ENCODE measurements around the gene CD3D.

CD3D gene

DNA sequence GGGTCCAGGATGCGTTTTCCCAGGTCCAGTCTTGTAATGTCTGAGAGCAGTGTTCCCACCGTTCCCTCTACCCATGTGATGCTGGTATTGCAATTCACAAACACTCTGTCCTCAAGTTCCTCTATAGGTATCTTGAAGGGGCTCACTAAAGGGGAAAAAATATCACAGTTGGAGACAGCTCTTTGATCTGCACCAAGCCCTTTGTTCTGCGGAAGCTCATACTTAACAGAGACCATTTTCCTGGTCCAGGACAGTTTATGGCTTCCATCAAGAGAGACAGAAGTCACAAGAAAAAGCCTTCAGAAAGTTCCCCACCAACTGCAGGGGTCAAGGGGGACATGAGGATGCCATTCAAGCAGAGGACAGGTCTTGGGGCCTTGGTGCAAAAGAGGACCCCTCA lies 2.1 kb downstream of the CD3D start:
- Histone ChIP-seq H3K79me1 (replicated peaks; ENCODE audit: low read length, poor library complexity, severe bottlenecking) (no peaks in the 10 kb centered on the region), H3K9ac (ENCODE audit: low read length) (no peak overlapping the region), H4K8ac (ENCODE audit: low read length) (no peak overlapping the region), H3K27ac (ENCODE audit: low read length, poor library complexity, severe bottlenecking) (no peak overlapping the region), H3K36me3 (ENCODE audit: control insufficient read depth in 1 of 2, insufficient read depth in 2 of 2, low read depth in 1 of 2, low read length in 2 of 2) (no peaks in the 10 kb centered on the region), H3K4me3 (ENCODE audit: insufficient read depth in 1 of 2, low read depth in 1 of 2, low read length in 2 of 2) (no peak overlapping the region), H2BK120ac (ENCODE audit: low read depth, low read length) (no peak overlapping the region), H3K18ac (ENCODE audit: low read depth in 1 of 2, low read length in 2 of 2) (no peak overlapping the region), H3K4ac (ENCODE audit: low read depth in 1 of 2, low read length in 2 of 2) (no peak overlapping the region), H3K27me3 (ENCODE audit: control insufficient read depth in 1 of 2, insufficient read depth in 1 of 2, low read length in 2 of 2) (peaks cover 53 to 69% of the 10 kb centered on the region in 2 experiments), H4K91ac (ENCODE audit: low read length) (no peak overlapping the region), H3K4me2 (ENCODE audit: low read length, poor library complexity, severe bottlenecking) (no peak overlapping the region), H3K14ac (ENCODE audit: low read length in 2 of 2) (no peak overlapping the region), H3K4me1 (ENCODE audit: control insufficient read depth, insufficient read depth, low read depth, low read length) (no peaks in the 10 kb centered on the region), H3K23ac (ENCODE audit: low read length in 2 of 2) (no peak overlapping the region), H2AFZ (ENCODE audit: low read depth, low read length) (no peak overlapping the region), H2AK5ac (ENCODE audit: low read length, severe bottlenecking) (no peak overlapping the region), H2BK15ac (ENCODE audit: low read depth, poor library complexity, severe bottlenecking) (no peak overlapping the region), H2BK5ac (ENCODE audit: low read depth, low read length, poor library complexity, severe bottlenecking) (no peak overlapping the region), H2BK12ac (ENCODE audit: low read length in 2 of 2) (no peak overlapping the region), H3K9me3 (ENCODE audit: control insufficient read depth, low read length) (no peaks in the 10 kb centered on the region)
- WGBS, result 90% methylated on average over 3 of the region's 3 CpGs
- DNase-seq, result no peak

DNA sequence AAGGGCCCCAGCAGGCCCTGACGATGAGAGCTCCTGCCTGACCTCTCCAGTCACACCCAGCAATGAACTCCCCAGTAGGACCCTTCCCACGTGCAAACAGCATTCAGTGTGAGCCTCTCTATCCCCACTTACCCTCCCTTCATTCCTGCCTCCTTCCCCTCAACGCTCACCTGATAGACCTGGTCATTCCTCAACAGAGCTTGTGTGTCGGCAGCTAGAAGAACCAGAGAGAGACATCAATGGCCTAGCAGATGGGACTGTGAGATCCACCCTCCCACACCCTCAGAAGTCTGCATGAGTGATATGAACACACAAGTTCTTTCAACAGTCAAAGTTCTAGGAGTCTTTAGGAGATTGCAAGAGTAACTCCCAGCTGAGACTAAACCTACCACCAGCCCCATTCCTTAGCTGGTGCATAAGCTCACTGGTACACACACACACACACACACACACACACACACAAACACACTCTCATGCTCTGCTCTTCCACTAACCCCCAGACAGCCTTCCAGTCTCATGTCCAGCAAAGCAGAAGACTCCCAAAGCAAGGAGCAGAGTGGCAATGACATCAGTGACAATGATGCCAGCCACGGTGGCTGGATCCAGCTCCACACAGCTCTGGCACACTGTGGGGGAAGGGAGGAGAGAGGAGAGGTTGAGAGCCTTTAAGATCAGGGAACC lies 3.1 kb downstream of the CD3D start:
- Histone ChIP-seq H2AK5ac (ENCODE audit: low read length, severe bottlenecking) (no peak overlapping the region), H3K27me3 (ENCODE audit: control insufficient read depth in 1 of 2, insufficient read depth in 1 of 2, low read length in 2 of 2) (peaks cover 43 to 59% of the 10 kb centered on the region in 2 experiments), H4K8ac (ENCODE audit: low read length) (no peak overlapping the region), H4K91ac (ENCODE audit: low read length) (no peak overlapping the region), H2BK5ac (ENCODE audit: low read depth, low read length, poor library complexity, severe bottlenecking) (no peak overlapping the region), H3K4me2 (ENCODE audit: low read length, poor library complexity, severe bottlenecking) (no peak overlapping the region), H3K79me1 (replicated peaks; ENCODE audit: low read length, poor library complexity, severe bottlenecking) (no peaks in the 10 kb centered on the region), H3K9me3 (ENCODE audit: control insufficient read depth, low read length) (no peaks in the 10 kb centered on the region), H2BK12ac (ENCODE audit: low read length in 2 of 2) (no peak overlapping the region), H3K4me3 (ENCODE audit: insufficient read depth in 1 of 2, low read depth in 1 of 2, low read length in 2 of 2) (no peak overlapping the region), H3K9ac (ENCODE audit: low read length) (no peak overlapping the region), H3K18ac (ENCODE audit: low read depth in 1 of 2, low read length in 2 of 2) (no peak overlapping the region), H2BK120ac (ENCODE audit: low read depth, low read length) (no peak overlapping the region), H2BK15ac (ENCODE audit: low read depth, poor library complexity, severe bottlenecking) (no peak overlapping the region), H3K4ac (ENCODE audit: low read depth in 1 of 2, low read length in 2 of 2) (no peak overlapping the region), H3K4me1 (ENCODE audit: control insufficient read depth, insufficient read depth, low read depth, low read length) (no peaks in the 10 kb centered on the region), H3K36me3 (ENCODE audit: control insufficient read depth in 1 of 2, insufficient read depth in 2 of 2, low read depth in 1 of 2, low read length in 2 of 2) (no peaks in the 10 kb centered on the region), H3K23ac (ENCODE audit: low read length in 2 of 2) (no peak overlapping the region), H3K14ac (ENCODE audit: low read length in 2 of 2) (no peak overlapping the region), H2AFZ (ENCODE audit: low read depth, low read length) (no peak overlapping the region), H3K27ac (ENCODE audit: low read length, poor library complexity, severe bottlenecking) (no peak overlapping the region)
- DNase-seq, result no peak
- WGBS, result 75% methylated on average over 5 of the region's 5 CpGs

DNA sequence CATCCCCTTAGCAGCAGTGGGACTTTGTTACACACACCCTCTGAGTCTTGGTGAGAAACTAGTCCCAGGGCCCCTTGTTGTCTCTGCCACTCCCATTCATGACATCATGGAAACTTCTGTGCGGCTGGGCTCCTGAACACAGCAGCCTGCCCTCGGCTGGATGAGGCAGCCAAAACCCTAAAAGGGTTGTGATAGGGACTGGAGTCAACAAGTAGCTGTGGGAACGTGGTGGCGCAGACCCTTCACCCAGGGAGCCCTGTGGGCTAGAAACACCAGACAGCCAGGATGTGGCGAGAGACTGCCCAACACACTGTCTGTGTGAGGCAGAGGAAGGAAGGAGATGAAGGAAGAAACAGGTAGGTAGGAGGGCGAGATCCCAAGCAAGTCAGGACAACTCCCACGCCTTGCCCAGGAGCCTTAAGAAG lies 3.9 kb downstream of the CD3D start:
- Histone ChIP-seq H3K27me3 (ENCODE audit: control insufficient read depth in 1 of 2, insufficient read depth in 1 of 2, low read length in 2 of 2) (peaks cover 36 to 51% of the 10 kb centered on the region in 2 experiments), H2AK5ac (ENCODE audit: low read length, severe bottlenecking) (no peak overlapping the region), H3K36me3 (ENCODE audit: control insufficient read depth in 1 of 2, insufficient read depth in 2 of 2, low read depth in 1 of 2, low read length in 2 of 2) (no peaks in the 10 kb centered on the region), H2BK15ac (ENCODE audit: low read depth, poor library complexity, severe bottlenecking) (no peak overlapping the region), H3K9me3 (ENCODE audit: control insufficient read depth, low read length) (no peaks in the 10 kb centered on the region), H3K4me1 (ENCODE audit: control insufficient read depth, insufficient read depth, low read depth, low read length) (no peaks in the 10 kb centered on the region), H3K4me3 (ENCODE audit: insufficient read depth in 1 of 2, low read depth in 1 of 2, low read length in 2 of 2) (no peak overlapping the region), H3K18ac (ENCODE audit: low read depth in 1 of 2, low read length in 2 of 2) (no peak overlapping the region), H2BK120ac (ENCODE audit: low read depth, low read length) (no peak overlapping the region), H3K9ac (ENCODE audit: low read length) (no peak overlapping the region), H3K14ac (ENCODE audit: low read length in 2 of 2) (no peak overlapping the region), H4K91ac (ENCODE audit: low read length) (no peak overlapping the region), H3K79me1 (replicated peaks; ENCODE audit: low read length, poor library complexity, severe bottlenecking) (no peaks in the 10 kb centered on the region), H3K4me2 (ENCODE audit: low read length, poor library complexity, severe bottlenecking) (no peak overlapping the region), H2BK12ac (ENCODE audit: low read length in 2 of 2) (no peak overlapping the region), H3K27ac (ENCODE audit: low read length, poor library complexity, severe bottlenecking) (no peak overlapping the region), H3K4ac (ENCODE audit: low read depth in 1 of 2, low read length in 2 of 2) (no peak overlapping the region), H2AFZ (ENCODE audit: low read depth, low read length) (no peak overlapping the region), H4K8ac (ENCODE audit: low read length) (no peak overlapping the region), H3K23ac (ENCODE audit: low read length in 2 of 2) (no peak overlapping the region), H2BK5ac (ENCODE audit: low read depth, low read length, poor library complexity, severe bottlenecking) (no peak overlapping the region)
- WGBS, result 70% methylated on average over 7 of the region's 7 CpGs
- no peak for DNase-seq

- Histone ChIP-seq H3K27me3 (ENCODE audit: control insufficient read depth in 1 of 2, insufficient read depth in 1 of 2, low read length in 2 of 2) (peaks cover 19 to 20% of the 10 kb centered on the region in 2 experiments), H4K91ac (ENCODE audit: low read length) (no peak overlapping the region), H4K8ac (ENCODE audit: low read length) (no peak overlapping the region), H2BK12ac (ENCODE audit: low read length in 2 of 2) (no peak overlapping the region), H3K4me1 (ENCODE audit: control insufficient read depth, insufficient read depth, low read depth, low read length) (no peaks in the 10 kb centered on the region), H3K79me1 (replicated peaks; ENCODE audit: low read length, poor library complexity, severe bottlenecking) (no peaks in the 10 kb centered on the region), H3K4ac (ENCODE audit: low read depth in 1 of 2, low read length in 2 of 2) (no peak overlapping the region), H3K18ac (ENCODE audit: low read depth in 1 of 2, low read length in 2 of 2) (no peak overlapping the region), H2AFZ (ENCODE audit: low read depth, low read length) (no peak overlapping the region), H3K9ac (ENCODE audit: low read length) (no peak overlapping the region), H3K4me3 (ENCODE audit: insufficient read depth in 1 of 2, low read depth in 1 of 2, low read length in 2 of 2) (no peak overlapping the region), H3K23ac (ENCODE audit: low read length in 2 of 2) (no peak overlapping the region), H3K9me3 (ENCODE audit: control insufficient read depth, low read length) (no peaks in the 10 kb centered on the region), H3K4me2 (ENCODE audit: low read length, poor library complexity, severe bottlenecking) (no peak overlapping the region), H3K36me3 (ENCODE audit: control insufficient read depth in 1 of 2, insufficient read depth in 2 of 2, low read depth in 1 of 2, low read length in 2 of 2) (no peaks in the 10 kb centered on the region), H2BK120ac (ENCODE audit: low read depth, low read length) (no peak overlapping the region), H3K27ac (ENCODE audit: low read length, poor library complexity, severe bottlenecking) (no peak overlapping the region), H3K14ac (ENCODE audit: low read length in 2 of 2) (no peak overlapping the region), H2AK5ac (ENCODE audit: low read length, severe bottlenecking) (no peak overlapping the region), H2BK5ac (ENCODE audit: low read depth, low read length, poor library complexity, severe bottlenecking) (no peak overlapping the region), H2BK15ac (ENCODE audit: low read depth, poor library complexity, severe bottlenecking) (no peak overlapping the region)
- no peak for DNase-seq
- no CpG with 5 or more reads among the region's 1 CpG for WGBS
These were observed 7.8 kb downstream of the CD3D start for GRCh38 chr11:118334745-118335144.
